H4 (cell line): Measurements from ENCODE around the gene WWC2. TPM values are rescaled to one million over a fixed set of nuclear protein-coding genes. Genes with fewer than 3 reads are reported as not detected.

ENCODE experiments used
- DNase-seq: peaks from one replicate; pipeline ENCODE4 v3.0.0-alpha.2; 2015; ENCODE audit warnings: low spot score
- total RNA-seq: library from RNA; depleted of rRNA; stranded (reverse); fragments of >200 nt; shearing (Covaris generic); gene quantifications from 2 replicates; pipeline ENCODE4 v1.2.3, GENCODE V29; 2014

The WWC2 gene
- total RNA-seq, 1 experiment from 2014 or later: 10.9 TPM

GRCh38 chr4:183202523-183202922 lies 103.5 kb downstream of the WWC2 start:
- DNase-seq: no peak

- no peak for DNase-seq
These were observed 105.7 kb downstream of the WWC2 start for GRCh38 chr4:183204793-183205192.

- no peak for DNase-seq
These were observed 106.1 kb downstream of the WWC2 start for GRCh38 chr4:183205193-183205592.

GRCh38 chr4:183205709-183206108 lies 106.7 kb downstream of the WWC2 start:
- no peak for DNase-seq

GRCh38 chr4:183211533-183211932 lies 112.5 kb downstream of the WWC2 start:
- no peak for DNase-seq

GRCh38 chr4:183213996-183214395 lies 114.9 kb downstream of the WWC2 start:
- no peak for DNase-seq

GRCh38 chr4:183214912-183215488 lies 115.9 kb downstream of the WWC2 start:
- no peak for DNase-seq

- DNase-seq: no peak
These were observed 121.2 kb downstream of the WWC2 start for GRCh38 chr4:183220236-183220635.

GRCh38 chr4:183223053-183223452 lies 124.0 kb downstream of the WWC2 start:
- DNase-seq: no peak

GRCh38 chr4:183229397-183229796 lies 130.3 kb downstream of the WWC2 start:
- DNase-seq: no peak

GRCh38 chr4:183240581-183241321 lies 141.7 kb downstream of the WWC2 start:
- DNase-seq: no peak

GRCh38 chr4:183241322-183241640 lies 142.2 kb downstream of the WWC2 start:
- peak; percentile 70 for DNase-seq

- no peak for DNase-seq
These were observed 142.7 kb downstream of the WWC2 start for GRCh38 chr4:183241721-183242151.

- peak; percentile 19 for DNase-seq
These were observed 143.2 kb downstream of the WWC2 start for GRCh38 chr4:183242291-183242690.

GRCh38 chr4:183244019-183244418 lies 145.0 kb downstream of the WWC2 start:
- DNase-seq: no peak

- no peak for DNase-seq
These were observed 145.4 kb downstream of the WWC2 start for GRCh38 chr4:183244506-183244905.

- DNase-seq: no peak
These were observed 149.1 kb downstream of the WWC2 start for GRCh38 chr4:183248201-183248600.

- DNase-seq: peak; percentile 28
These were observed 150.8 kb downstream of the WWC2 start for GRCh38 chr4:183249854-183250253.

GRCh38 chr4:183250831-183251230 lies 151.8 kb downstream of the WWC2 start:
- DNase-seq: no peak

- DNase-seq: no peak
These were observed 153.9 kb downstream of the WWC2 start for GRCh38 chr4:183252959-183253358.

- no peak for DNase-seq
These were observed 154.4 kb downstream of the WWC2 start for GRCh38 chr4:183253451-183253850.

GRCh38 chr4:183254162-183254561 lies 155.1 kb downstream of the WWC2 start:
- DNase-seq: no peak

- no peak for DNase-seq
These were observed 156.4 kb downstream of the WWC2 start for GRCh38 chr4:183255487-183255886.

GRCh38 chr4:183256343-183256742 lies 157.3 kb downstream of the WWC2 start:
- DNase-seq: no peak
